ENCODE results near the gene CASZ1. TPM values are rescaled to one million over a fixed set of nuclear protein-coding genes. Genes with fewer than 3 reads are reported as not detected.
A peak's percentile ranks its signal among the peaks of the same experiment; 100 is the strongest.

CASZ1 gene
- total and polyA plus RNA-seq, 10 of the 15 experiments (the other 5 are each of a cell fraction or from before 2014, with no cell fraction given) = 0.52 to 9.8 (median 3.7) TPM

GRCh38 chr1:10650556-10651388 is 145.7 kb downstream of the CASZ1 start:
- no peaks in the 10 kb centered on the region; a peak in 1 of 4 replicates for H3K36me3 ChIP-seq (ENCODE audit: control insufficient read depth in 2 of 2, insufficient read depth in 2 of 2, low read length in 1 of 2)
- FAIRE-seq (no peak), DNase-seq (ENCODE audit: low read depth, low spot score) (no peak), ATAC-seq (no peak)
- no peak overlapping the region for H3K4me2 ChIP-seq (ENCODE audit: control insufficient read depth, insufficient read depth)
- H3K27ac ChIP-seq (ENCODE audit: control insufficient read depth, insufficient read depth) = no peak overlapping the region
- in situ Hi-C loops (cut with MboI) = no loop called here
- H3K27me3 ChIP-seq (replicated peaks in 1 of 2; ENCODE audit: control insufficient read depth in 2 of 2, insufficient read depth in 2 of 2, low read length in 1 of 2) = no peaks in the 10 kb centered on the region
- intact Hi-C loops (cut with micrococcal nuclease; ENCODE audit: unreplicated experiment) = no loop called here
- no TSS peak for BruUV-seq (replicated peaks)
- ChIA-PET SMC1A (ENCODE audit: uncharacterized antibody, unreplicated experiment) (no interaction called here), RAD21 (ENCODE audit: unreplicated experiment) (no interaction called here), CTCF (no interaction called here), POLR2A (no interaction called here)
- no peak overlapping the region for H2AFZ ChIP-seq (ENCODE audit: control insufficient read depth, low read depth, low read length)
- no peak overlapping the region for H3K4me3 ChIP-seq
- no peak for TF ChIP-seq POLR2AphosphoS2 (IDR thresholded peaks at IDR 0.05; ENCODE audit: low read depth, low read length)
- TF ChIP-seq, protein P1, sequence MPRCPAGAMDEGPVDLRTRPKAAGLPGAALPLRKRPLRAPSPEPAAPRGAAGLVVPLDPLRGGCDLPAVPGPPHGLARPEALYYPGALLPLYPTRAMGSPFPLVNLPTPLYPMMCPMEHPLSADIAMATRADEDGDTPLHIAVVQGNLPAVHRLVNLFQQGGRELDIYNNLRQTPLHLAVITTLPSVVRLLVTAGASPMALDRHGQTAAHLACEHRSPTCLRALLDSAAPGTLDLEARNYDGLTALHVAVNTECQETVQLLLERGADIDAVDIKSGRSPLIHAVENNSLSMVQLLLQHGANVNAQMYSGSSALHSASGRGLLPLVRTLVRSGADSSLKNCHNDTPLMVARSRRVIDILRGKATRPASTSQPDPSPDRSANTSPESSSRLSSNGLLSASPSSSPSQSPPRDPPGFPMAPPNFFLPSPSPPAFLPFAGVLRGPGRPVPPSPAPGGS (IDR thresholded peaks at IDR 0.05; ENCODE audit: borderline replicate concordance, insufficient read depth, low read depth, low read length, poor library complexity, severe bottlenecking) = peak; percentile 53
- H3K9me3 ChIP-seq (replicated peaks; ENCODE audit: control insufficient read depth, insufficient read depth, low read length) = no peaks in the 10 kb centered on the region
- WGBS (ENCODE audit: insufficient coverage, insufficient replicate concordance, low lambda C conversion rate, missing lambda C conversion rate) = 86% methylated on average over 33 of the region's 40 CpGs
- no peaks in the 10 kb centered on the region for H3K79me2 ChIP-seq (ENCODE audit: control insufficient read depth, insufficient read depth, low read length)
- H3K9ac ChIP-seq (ENCODE audit: control insufficient read depth, insufficient read depth, low read length) = no peak overlapping the region
- H4K20me1 ChIP-seq (ENCODE audit: control insufficient read depth, insufficient read depth) = no peaks in the 10 kb centered on the region
- H3K4me1 ChIP-seq (ENCODE audit: control insufficient read depth, insufficient read depth, low read length) = no peaks in the 10 kb centered on the region

GRCh38 chr1:10649517-10650201 is 146.8 kb downstream of the CASZ1 start:
- H4K20me1 ChIP-seq (ENCODE audit: control insufficient read depth, insufficient read depth) = no peaks in the 10 kb centered on the region
- H3K36me3 ChIP-seq (ENCODE audit: control insufficient read depth in 2 of 2, insufficient read depth in 2 of 2, low read length in 1 of 2) = no peaks in the 10 kb centered on the region
- TF ChIP-seq MXI1 (IDR thresholded peaks at IDR 0.05; ENCODE audit: low read depth, low read length) (no peak), E2F4 (IDR thresholded peaks at IDR 0.05; ENCODE audit: low read depth, low read length) (no peak), IKZF1 (conservative IDR thresholded peaks at IDR 0.05) (no peak), NR2F1 (conservative IDR thresholded peaks at IDR 0.05) (no peak), SPI1 (IDR thresholded peaks at IDR 0.05; ENCODE audit: borderline replicate concordance, insufficient read depth, low read depth, low read length) (no peak), ZNF24 (IDR thresholded peaks at IDR 0.05) (no peak)
- TF ChIP-seq, protein P2, sequence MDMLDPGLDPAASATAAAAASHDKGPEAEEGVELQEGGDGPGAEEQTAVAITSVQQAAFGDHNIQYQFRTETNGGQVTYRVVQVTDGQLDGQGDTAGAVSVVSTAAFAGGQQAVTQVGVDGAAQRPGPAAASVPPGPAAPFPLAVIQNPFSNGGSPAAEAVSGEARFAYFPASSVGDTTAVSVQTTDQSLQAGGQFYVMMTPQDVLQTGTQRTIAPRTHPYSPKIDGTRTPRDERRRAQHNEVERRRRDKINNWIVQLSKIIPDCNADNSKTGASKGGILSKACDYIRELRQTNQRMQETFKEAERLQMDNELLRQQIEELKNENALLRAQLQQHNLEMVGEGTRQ (IDR thresholded peaks at IDR 0.05; ENCODE audit: borderline replicate concordance, low read depth, low read length) = no peak
- ATAC-seq = no peak
- no peak overlapping the region for H3K4me2 ChIP-seq (ENCODE audit: control insufficient read depth, insufficient read depth)
- no peak for DNase-seq (ENCODE audit: low read depth, low spot score)
- intact Hi-C loops (cut with micrococcal nuclease; ENCODE audit: unreplicated experiment) = no loop called here
- ChIA-PET POLR2A (no interaction called here), CTCF (no interaction called here), SMC1A (ENCODE audit: uncharacterized antibody, unreplicated experiment) (no interaction called here), RAD21 (ENCODE audit: unreplicated experiment) (no interaction called here)
- H2AFZ ChIP-seq (ENCODE audit: control insufficient read depth, low read depth, low read length) = no peak overlapping the region
- no peak overlapping the region for H3K9ac ChIP-seq (ENCODE audit: control insufficient read depth, insufficient read depth, low read length)
- WGBS (ENCODE audit: insufficient coverage, insufficient replicate concordance, low lambda C conversion rate, missing lambda C conversion rate) = 92% methylated on average over 21 of the region's 30 CpGs
- in situ Hi-C loops (cut with MboI) = no loop called here
- no peak overlapping the region for H3K27ac ChIP-seq (ENCODE audit: control insufficient read depth, insufficient read depth)
- FAIRE-seq = no peak
- H3K4me1 ChIP-seq (ENCODE audit: control insufficient read depth, insufficient read depth, low read length) = no peaks in the 10 kb centered on the region
- BruUV-seq (replicated peaks) = no TSS peak
- H3K9me3 ChIP-seq (replicated peaks; ENCODE audit: control insufficient read depth, insufficient read depth, low read length) = no peaks in the 10 kb centered on the region
- no peaks in the 10 kb centered on the region for H3K79me2 ChIP-seq (ENCODE audit: control insufficient read depth, insufficient read depth, low read length)
- no peak overlapping the region for H3K4me3 ChIP-seq
- H3K27me3 ChIP-seq (replicated peaks in 1 of 2; ENCODE audit: control insufficient read depth in 2 of 2, insufficient read depth in 2 of 2, low read length in 1 of 2) = no peaks in the 10 kb centered on the region
